ENCODE results near the gene ZIK1.

ZIK1 gene

GRCh38 chr19:57572415-57572947 lies 11.5 kb upstream of the ZIK1 start:
- CTCF ChIA-PET = no interaction called here
- TF ChIP-seq NFRKB (IDR thresholded peaks at IDR 0.05) (no peak), LEF1 (IDR thresholded peaks at IDR 0.05; ENCODE audit: borderline replicate concordance) (no peak), TARDBP (IDR thresholded peaks at IDR 0.05) (no peak), PKNOX1 (IDR thresholded peaks at IDR 0.05) (no peak)
- no peak for DNase-seq (ENCODE audit: extremely low spot score)
- POLR2A ChIA-PET = no interaction called here

- POLR2A ChIA-PET = no interaction called here
Measured at GRCh38 chr19:57576661-57577060, 7.3 kb upstream of the ZIK1 start.

GRCh38 chr19:57578487-57579205 lies 5.3 kb upstream of the ZIK1 start, which contains the start of gene ZNF416:
Gene ZNF416 (minus strand): TSS chr19:57578911. CDS start chr19:57578704, 207 bp downstream.
- CTCF ChIA-PET = no interaction called here
- TF ChIP-seq SUZ12 (IDR thresholded peaks at IDR 0.05) (no peak), FOXM1 (IDR thresholded peaks at IDR 0.05; ENCODE audit: borderline replicate concordance) (no peak), ELF4 (IDR thresholded peaks at IDR 0.05) (peak; percentile 52; the same call in 1 of the 2 replicates), PKNOX1 (IDR thresholded peaks at IDR 0.05) (peak; percentile 80), FOXA1 (IDR thresholded peaks at IDR 0.05) (no peak), ARNT (IDR thresholded peaks at IDR 0.05) (no peak), FOXK2 (IDR thresholded peaks at IDR 0.05) (no peak), TARDBP (IDR thresholded peaks at IDR 0.05) (no peak), L3MBTL2 (conservative IDR thresholded peaks at IDR 0.05) (peak; percentile 66)
- POLR2A ChIA-PET = no interaction called here
- DNase-seq (ENCODE audit: extremely low spot score) = peak; percentile 96

More at GRCh38 chr19:57576661-57577060, 7.3 kb upstream of the ZIK1 start:
- no peak for DNase-seq (ENCODE audit: extremely low spot score)
- CTCF ChIA-PET = no interaction called here
- no peak for TF ChIP-seq TARDBP (IDR thresholded peaks at IDR 0.05)
- TF ChIP-seq BHLHE40 (IDR thresholded peaks at IDR 0.05; ENCODE audit: borderline replicate concordance) = no peak
- TF ChIP-seq SUZ12 (IDR thresholded peaks at IDR 0.05) = no peak
- no peak for TF ChIP-seq ZNF384 (IDR thresholded peaks at IDR 0.05)
- TF ChIP-seq FOXA1 (IDR thresholded peaks at IDR 0.05) = no peak
- TF ChIP-seq LEF1 (IDR thresholded peaks at IDR 0.05; ENCODE audit: borderline replicate concordance) = no peak
- TF ChIP-seq CTBP1 (IDR thresholded peaks at IDR 0.05; ENCODE audit: borderline replicate concordance) = no peak
- no peak for TF ChIP-seq L3MBTL2 (conservative IDR thresholded peaks at IDR 0.05)
- no peak for TF ChIP-seq ELF4 (IDR thresholded peaks at IDR 0.05)
- no peak for TF ChIP-seq ARNT (IDR thresholded peaks at IDR 0.05)
- TF ChIP-seq FOXK2 (IDR thresholded peaks at IDR 0.05) = no peak
- TF ChIP-seq NFRKB (IDR thresholded peaks at IDR 0.05) = no peak
- TF ChIP-seq HDGF (IDR thresholded peaks at IDR 0.05; ENCODE audit: borderline replicate concordance) = no peak
- TF ChIP-seq PKNOX1 (IDR thresholded peaks at IDR 0.05) = no peak
- TF ChIP-seq FOXM1 (IDR thresholded peaks at IDR 0.05; ENCODE audit: borderline replicate concordance) = no peak
- TF ChIP-seq SP1 (IDR thresholded peaks at IDR 0.05) = no peak

- POLR2A ChIA-PET = no interaction called here
- TF ChIP-seq LEF1 (IDR thresholded peaks at IDR 0.05; ENCODE audit: borderline replicate concordance) (no peak), NFRKB (IDR thresholded peaks at IDR 0.05) (no peak)
- CTCF ChIA-PET = no interaction called here
- DNase-seq (ENCODE audit: extremely low spot score) = no peak
Measured at GRCh38 chr19:57583104-57583520, 833 bp upstream of the ZIK1 start.

- TF ChIP-seq FOXA1 (IDR thresholded peaks at IDR 0.05) (no peak), L3MBTL2 (conservative IDR thresholded peaks at IDR 0.05) (no peak), PKNOX1 (IDR thresholded peaks at IDR 0.05) (no peak), NFRKB (IDR thresholded peaks at IDR 0.05) (no peak), ARNT (IDR thresholded peaks at IDR 0.05) (no peak), FOXK2 (IDR thresholded peaks at IDR 0.05) (no peak), ELF4 (IDR thresholded peaks at IDR 0.05) (no peak), TARDBP (IDR thresholded peaks at IDR 0.05) (no peak), LEF1 (IDR thresholded peaks at IDR 0.05; ENCODE audit: borderline replicate concordance) (no peak), CTBP1 (IDR thresholded peaks at IDR 0.05; ENCODE audit: borderline replicate concordance) (no peak), ZNF384 (IDR thresholded peaks at IDR 0.05) (no peak), SUZ12 (IDR thresholded peaks at IDR 0.05) (no peak), SP1 (IDR thresholded peaks at IDR 0.05) (no peak), HDGF (IDR thresholded peaks at IDR 0.05; ENCODE audit: borderline replicate concordance) (no peak), FOXM1 (IDR thresholded peaks at IDR 0.05; ENCODE audit: borderline replicate concordance) (no peak), BHLHE40 (IDR thresholded peaks at IDR 0.05; ENCODE audit: borderline replicate concordance) (no peak)
- CTCF ChIA-PET = no interaction called here
- POLR2A ChIA-PET = no interaction called here
- DNase-seq (ENCODE audit: extremely low spot score) = no peak
Measured at GRCh38 chr19:57587529-57587928, 3.6 kb downstream of the ZIK1 start.

- ChIA-PET CTCF (no interaction called here), POLR2A (no interaction called here)
- no peak for DNase-seq (ENCODE audit: extremely low spot score)
- no peak for TF ChIP-seq ARNT (IDR thresholded peaks at IDR 0.05)
- no peak for TF ChIP-seq ELF4 (IDR thresholded peaks at IDR 0.05)
- no peak for TF ChIP-seq FOXA1 (IDR thresholded peaks at IDR 0.05)
- no peak for TF ChIP-seq CTBP1 (IDR thresholded peaks at IDR 0.05; ENCODE audit: borderline replicate concordance)
- TF ChIP-seq PKNOX1 (IDR thresholded peaks at IDR 0.05) = no peak
- TF ChIP-seq TARDBP (IDR thresholded peaks at IDR 0.05) = no peak
- no peak for TF ChIP-seq SP1 (IDR thresholded peaks at IDR 0.05)
Measured at GRCh38 chr19:57599377-57599760, 15.4 kb downstream of the ZIK1 start.
